ENCODE data around the gene ARNT2.
"Not testable (repeated sequence)": the region's sequence is repeated elsewhere in the genome, so short reads cannot be mapped to it uniquely, and the experiment has no call there.

The ARNT2 gene

GRCh38 chr15:80492409-80492808, 88.2 kb downstream of the ARNT2 start:
- no peak for DNase-seq (ENCODE audit: low read depth)

GRCh38 chr15:80492874-80493273, 88.7 kb downstream of the ARNT2 start:
- DNase-seq (ENCODE audit: low read depth) = no peak

GRCh38 chr15:80494351-80494751, 90.2 kb downstream of the ARNT2 start:
- DNase-seq (ENCODE audit: low read depth) = no peak

GRCh38 chr15:80494756-80495155, 90.6 kb downstream of the ARNT2 start:
- no peak for DNase-seq (ENCODE audit: low read depth)

- DNase-seq (ENCODE audit: low read depth) = no peak
These were observed 91.3 kb downstream of the ARNT2 start for GRCh38 chr15:80495401-80495942.

GRCh38 chr15:80496096-80496495, 91.9 kb downstream of the ARNT2 start:
- no peak for DNase-seq (ENCODE audit: low read depth)

GRCh38 chr15:80497221-80497620, 93.0 kb downstream of the ARNT2 start:
- DNase-seq (ENCODE audit: low read depth) = no peak

- no peak for DNase-seq (ENCODE audit: low read depth)
These were observed 94.5 kb downstream of the ARNT2 start for GRCh38 chr15:80498652-80499051.

- DNase-seq (ENCODE audit: low read depth) = no peak
These were observed 95.8 kb downstream of the ARNT2 start for GRCh38 chr15:80500021-80500420.

GRCh38 chr15:80501476-80501875, 97.3 kb downstream of the ARNT2 start:
- DNase-seq (ENCODE audit: low read depth) = no peak

GRCh38 chr15:80502782-80503181, 98.6 kb downstream of the ARNT2 start:
- DNase-seq (ENCODE audit: low read depth) = no peak

GRCh38 chr15:80503319-80503952, 99.3 kb downstream of the ARNT2 start:
- DNase-seq (ENCODE audit: low read depth) = no peak

GRCh38 chr15:80504931-80505330, 100.7 kb downstream of the ARNT2 start:
- DNase-seq (ENCODE audit: low read depth) = no peak

- DNase-seq (ENCODE audit: low read depth) = no peak
These were observed 102.2 kb downstream of the ARNT2 start for GRCh38 chr15:80506286-80506893.

GRCh38 chr15:80507131-80507530, 102.9 kb downstream of the ARNT2 start:
- no peak for DNase-seq (ENCODE audit: low read depth)

- DNase-seq (ENCODE audit: low read depth) = no peak
These were observed 103.6 kb downstream of the ARNT2 start for GRCh38 chr15:80507638-80508316.

GRCh38 chr15:80508783-80509182, 104.6 kb downstream of the ARNT2 start:
- no peak for DNase-seq (ENCODE audit: low read depth)

- no peak for DNase-seq (ENCODE audit: low read depth)
These were observed 105.6 kb downstream of the ARNT2 start for GRCh38 chr15:80509800-80510199.

GRCh38 chr15:80510985-80511384, 106.8 kb downstream of the ARNT2 start:
- DNase-seq (ENCODE audit: low read depth) = not testable (repeated sequence)

- DNase-seq (ENCODE audit: low read depth) = no peak
These were observed 108.8 kb downstream of the ARNT2 start for GRCh38 chr15:80512726-80513660.

- DNase-seq (ENCODE audit: low read depth) = no peak
These were observed 110.0 kb downstream of the ARNT2 start for GRCh38 chr15:80514071-80514780.
